ENCODE measurements around the gene CCDC9B. TPM values are rescaled to one million over a fixed set of nuclear protein-coding genes. Genes with fewer than 3 reads are reported as not detected.

The CCDC9B gene
- total RNA-seq, 2 donors from 2014 or later: 9.0 to 29.7 TPM

- Histone ChIP-seq H3K27ac (no peak overlapping the region), H3K4me1 (replicated peaks) (no peaks in the 10 kb centered on the region), H3K9me3 (no peaks in the 10 kb centered on the region), H3K27me3 (replicated peaks; ENCODE audit: insufficient read depth) (no peaks in the 10 kb centered on the region), H3K36me3 (no peaks in the 10 kb centered on the region), H3K4me3 (no peak overlapping the region)
- WGBS: 96% methylated on average over 2 of the region's 2 CpGs
- TF ChIP-seq, protein P1, sequence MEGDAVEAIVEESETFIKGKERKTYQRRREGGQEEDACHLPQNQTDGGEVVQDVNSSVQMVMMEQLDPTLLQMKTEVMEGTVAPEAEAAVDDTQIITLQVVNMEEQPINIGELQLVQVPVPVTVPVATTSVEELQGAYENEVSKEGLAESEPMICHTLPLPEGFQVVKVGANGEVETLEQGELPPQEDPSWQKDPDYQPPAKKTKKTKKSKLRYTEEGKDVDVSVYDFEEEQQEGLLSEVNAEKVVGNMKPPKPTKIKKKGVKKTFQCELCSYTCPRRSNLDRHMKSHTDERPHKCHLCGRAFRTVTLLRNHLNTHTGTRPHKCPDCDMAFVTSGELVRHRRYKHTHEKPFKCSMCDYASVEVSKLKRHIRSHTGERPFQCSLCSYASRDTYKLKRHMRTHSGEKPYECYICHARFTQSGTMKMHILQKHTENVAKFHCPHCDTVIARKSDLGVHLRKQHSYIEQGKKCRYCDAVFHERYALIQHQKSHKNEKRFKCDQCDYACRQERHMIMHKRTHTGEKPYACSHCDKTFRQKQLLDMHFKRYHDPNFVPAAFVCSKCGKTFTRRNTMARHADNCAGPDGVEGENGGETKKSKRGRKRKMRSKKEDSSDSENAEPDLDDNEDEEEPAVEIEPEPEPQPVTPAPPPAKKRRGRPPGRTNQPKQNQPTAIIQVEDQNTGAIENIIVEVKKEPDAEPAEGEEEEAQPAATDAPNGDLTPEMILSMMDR (IDR thresholded peaks at IDR 0.05): no peak
- TF ChIP-seq POLR2AphosphoS5 (IDR thresholded peaks at IDR 0.05) (no peak), POLR2A (IDR thresholded peaks at IDR 0.05) (no peak)
- intact Hi-C loops (cut with DNase I): no loop called here
- no peak for DNase-seq (ENCODE audit: low spot score)
Observed at GRCh38 chr15:40300367-40300766, 40.4 kb downstream of the CCDC9B start.

GRCh38 chr15:40298216-40298935 lies 42.4 kb downstream of the CCDC9B start:
- Histone ChIP-seq H3K9me3 (no peaks in the 10 kb centered on the region), H3K36me3 (no peaks in the 10 kb centered on the region), H3K27ac (no peak overlapping the region), H3K4me3 (no peak overlapping the region), H3K27me3 (replicated peaks; ENCODE audit: insufficient read depth) (no peaks in the 10 kb centered on the region), H3K4me1 (replicated peaks) (no peaks in the 10 kb centered on the region)
- WGBS: 93% methylated on average over 17 of the region's 17 CpGs
- intact Hi-C loops (cut with DNase I): no loop called here
- no peak for DNase-seq (ENCODE audit: low spot score)
- TF ChIP-seq POLR2AphosphoS5 (IDR thresholded peaks at IDR 0.05): no peak
- no peak for TF ChIP-seq POLR2A (IDR thresholded peaks at IDR 0.05)
- TF ChIP-seq, protein P1 (IDR thresholded peaks at IDR 0.05): no peak

DNA sequence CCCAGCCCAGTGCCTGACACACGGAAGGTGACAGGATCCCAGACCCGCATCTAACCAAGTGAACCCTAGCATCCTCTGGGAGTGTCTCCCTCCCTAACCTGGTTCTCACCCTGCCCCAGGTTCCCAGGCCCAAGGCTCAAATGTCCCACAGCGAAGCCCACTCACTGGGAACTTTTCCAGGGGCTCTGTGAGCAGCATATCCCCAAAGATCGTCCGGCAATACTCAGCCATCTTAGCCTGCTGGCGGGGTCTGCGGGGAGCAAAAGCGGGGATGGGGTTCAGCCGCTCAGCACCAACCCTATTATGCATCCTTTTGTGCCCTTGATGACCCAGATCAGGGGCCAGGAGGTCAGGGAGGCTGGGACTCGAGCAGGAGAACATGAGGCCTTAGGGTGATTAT lies 43.4 kb downstream of the CCDC9B start:
- Histone ChIP-seq H3K27ac (no peak overlapping the region), H3K4me1 (replicated peaks) (no peaks in the 10 kb centered on the region), H3K27me3 (replicated peaks; ENCODE audit: insufficient read depth) (no peaks in the 10 kb centered on the region), H3K9me3 (no peaks in the 10 kb centered on the region), H3K36me3 (no peaks in the 10 kb centered on the region), H3K4me3 (no peak overlapping the region)
- no peak for DNase-seq (ENCODE audit: low spot score)
- intact Hi-C loops (cut with DNase I): no loop called here
- TF ChIP-seq, protein P1 (IDR thresholded peaks at IDR 0.05): no peak
- no peak for TF ChIP-seq POLR2A (IDR thresholded peaks at IDR 0.05)
- no peak for TF ChIP-seq POLR2AphosphoS5 (IDR thresholded peaks at IDR 0.05)
- 95% methylated on average over 10 of the region's 10 CpGs for WGBS

DNA sequence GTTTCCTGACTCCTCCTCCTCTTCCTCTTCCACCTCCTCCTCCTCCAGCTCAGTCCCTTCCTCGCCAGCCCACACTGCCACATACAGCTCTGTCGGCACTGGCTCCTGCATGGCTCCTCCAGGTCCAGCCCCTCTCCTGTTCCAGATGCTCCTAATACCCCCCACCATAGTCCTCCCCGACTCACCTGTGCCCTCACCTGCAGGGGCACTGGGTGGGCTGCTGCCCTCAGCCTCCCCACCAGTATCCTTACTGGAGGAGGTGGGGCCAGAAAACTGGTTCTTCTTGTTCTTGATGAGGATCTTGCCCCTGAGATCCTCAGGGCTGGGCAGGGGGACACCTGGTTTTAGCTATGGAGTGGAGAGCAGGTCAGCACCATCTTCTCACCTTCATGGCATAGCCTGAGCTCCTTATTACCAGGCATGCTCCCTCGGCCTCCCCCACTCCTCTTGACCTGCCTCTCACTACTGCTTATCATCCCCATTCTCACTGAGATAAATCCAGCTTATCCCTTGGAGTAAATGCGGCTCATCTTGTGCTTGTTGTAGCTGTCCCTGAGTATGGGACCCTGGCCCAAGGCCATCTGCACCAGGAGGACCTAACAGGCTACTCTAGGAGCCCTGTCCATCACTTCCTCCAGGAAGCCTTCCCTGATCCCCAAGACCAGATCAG lies 44.0 kb downstream of the CCDC9B start:
- H3K9me3 ChIP-seq: no peaks in the 10 kb centered on the region
- whole genome bisulfite sequencing: 69% methylated on average over 5 of the region's 5 CpGs
- TF ChIP-seq POLR2AphosphoS5 (IDR thresholded peaks at IDR 0.05) (no peak), POLR2A (IDR thresholded peaks at IDR 0.05) (no peak)
- TF ChIP-seq, protein P1 (IDR thresholded peaks at IDR 0.05): no peak
- no peaks in the 10 kb centered on the region for H3K4me1 ChIP-seq (replicated peaks)
- DNase-seq (ENCODE audit: low spot score): no peak
- no peak overlapping the region for H3K4me3 ChIP-seq
- no peak overlapping the region for H3K27ac ChIP-seq
- intact Hi-C loops (cut with DNase I): no loop called here
- H3K27me3 ChIP-seq (replicated peaks; ENCODE audit: insufficient read depth): no peaks in the 10 kb centered on the region
- no peaks in the 10 kb centered on the region for H3K36me3 ChIP-seq

All from prostate gland (tissue), 2 donors.